Measurements from ENCODE around the gene WDR64.
"Not testable (repeated sequence)": the region's sequence is repeated elsewhere in the genome, so short reads cannot be mapped to it uniquely, and the experiment has no call there.

The WDR64 gene

GRCh38 chr1:241721011-241721410, 68.9 kb downstream of the WDR64 start:
- no peak overlapping the region for H3K4me3 ChIP-seq (ENCODE audit: low read depth, low read length)
- no peak for DNase-seq (ENCODE audit: low read depth)
- in situ Hi-C loops (cut with HindIII; ENCODE audit: low sequenced_read_pairs): no loop called here
- TF ChIP-seq CTCF (IDR thresholded peaks at IDR 0.05; ENCODE audit: low read depth, low read length, missing control alignments): no peak

GRCh38 chr1:241722947-241723346, 70.9 kb downstream of the WDR64 start:
- in situ Hi-C loops (cut with HindIII; ENCODE audit: low sequenced_read_pairs): no loop called here
- H3K4me3 ChIP-seq (ENCODE audit: low read depth, low read length): no peak overlapping the region
- DNase-seq (ENCODE audit: low read depth): no peak
- no peak for TF ChIP-seq CTCF (IDR thresholded peaks at IDR 0.05; ENCODE audit: low read depth, low read length, missing control alignments)

- no peak for TF ChIP-seq CTCF (IDR thresholded peaks at IDR 0.05; ENCODE audit: low read depth, low read length, missing control alignments)
- H3K4me3 ChIP-seq (ENCODE audit: low read depth, low read length): no peak overlapping the region
- DNase-seq (ENCODE audit: low read depth): no peak
- in situ Hi-C loops (cut with HindIII; ENCODE audit: low sequenced_read_pairs): no loop called here
Observed at GRCh38 chr1:241724741-241725356, 72.8 kb downstream of the WDR64 start.

GRCh38 chr1:241730031-241730430, 78.0 kb downstream of the WDR64 start:
- in situ Hi-C loops (cut with HindIII; ENCODE audit: low sequenced_read_pairs): no loop called here

GRCh38 chr1:241733899-241734298, 81.8 kb downstream of the WDR64 start:
- no peak for DNase-seq (ENCODE audit: low read depth)
- no peak for TF ChIP-seq CTCF (IDR thresholded peaks at IDR 0.05; ENCODE audit: low read depth, low read length, missing control alignments)
- no peak overlapping the region for H3K4me3 ChIP-seq (ENCODE audit: low read depth, low read length)
- in situ Hi-C loops (cut with HindIII; ENCODE audit: low sequenced_read_pairs): no loop called here

More at GRCh38 chr1:241730031-241730430, 78.0 kb downstream of the WDR64 start:
- no peak for DNase-seq (ENCODE audit: low read depth)
- H3K4me3 ChIP-seq (ENCODE audit: low read depth, low read length): no peak overlapping the region
- no peak for TF ChIP-seq CTCF (IDR thresholded peaks at IDR 0.05; ENCODE audit: low read depth, low read length, missing control alignments)

- H3K4me3 ChIP-seq (ENCODE audit: low read depth, low read length): no peak overlapping the region
- TF ChIP-seq CTCF (IDR thresholded peaks at IDR 0.05; ENCODE audit: low read depth, low read length, missing control alignments): no peak
- in situ Hi-C loops (cut with HindIII; ENCODE audit: low sequenced_read_pairs): no loop called here
- DNase-seq (ENCODE audit: low read depth): no peak
Observed at GRCh38 chr1:241734533-241734932, 82.5 kb downstream of the WDR64 start.

GRCh38 chr1:241735493-241735926, 83.4 kb downstream of the WDR64 start:
- DNase-seq (ENCODE audit: low read depth); H3K4me3 ChIP-seq (ENCODE audit: low read depth, low read length); in situ Hi-C loops (cut with HindIII; ENCODE audit: low sequenced_read_pairs): not testable (repeated sequence)
